ENCODE results near the gene SSBP4.

SSBP4 gene

DNA sequence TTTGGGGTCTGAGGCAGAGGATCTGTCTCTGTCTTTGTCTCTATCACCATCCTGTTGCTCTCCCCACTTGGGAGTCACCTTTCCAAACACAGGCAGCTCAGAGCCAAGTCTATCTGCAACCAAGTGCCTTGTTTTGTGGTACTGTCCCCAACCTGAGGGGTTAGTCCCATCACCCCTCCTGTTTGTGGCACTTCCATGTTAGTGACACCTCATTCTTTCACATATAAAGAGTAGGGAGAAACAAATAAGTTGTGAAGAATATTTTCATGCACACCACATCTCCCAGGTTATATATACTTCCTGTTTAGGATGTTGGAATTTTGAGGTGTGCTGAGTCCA is 29.5 kb upstream of the SSBP4 start:
- no peak overlapping the region for H3K4me3 ChIP-seq (ENCODE audit: low read depth, low read length)
- TF ChIP-seq, protein P1, sequence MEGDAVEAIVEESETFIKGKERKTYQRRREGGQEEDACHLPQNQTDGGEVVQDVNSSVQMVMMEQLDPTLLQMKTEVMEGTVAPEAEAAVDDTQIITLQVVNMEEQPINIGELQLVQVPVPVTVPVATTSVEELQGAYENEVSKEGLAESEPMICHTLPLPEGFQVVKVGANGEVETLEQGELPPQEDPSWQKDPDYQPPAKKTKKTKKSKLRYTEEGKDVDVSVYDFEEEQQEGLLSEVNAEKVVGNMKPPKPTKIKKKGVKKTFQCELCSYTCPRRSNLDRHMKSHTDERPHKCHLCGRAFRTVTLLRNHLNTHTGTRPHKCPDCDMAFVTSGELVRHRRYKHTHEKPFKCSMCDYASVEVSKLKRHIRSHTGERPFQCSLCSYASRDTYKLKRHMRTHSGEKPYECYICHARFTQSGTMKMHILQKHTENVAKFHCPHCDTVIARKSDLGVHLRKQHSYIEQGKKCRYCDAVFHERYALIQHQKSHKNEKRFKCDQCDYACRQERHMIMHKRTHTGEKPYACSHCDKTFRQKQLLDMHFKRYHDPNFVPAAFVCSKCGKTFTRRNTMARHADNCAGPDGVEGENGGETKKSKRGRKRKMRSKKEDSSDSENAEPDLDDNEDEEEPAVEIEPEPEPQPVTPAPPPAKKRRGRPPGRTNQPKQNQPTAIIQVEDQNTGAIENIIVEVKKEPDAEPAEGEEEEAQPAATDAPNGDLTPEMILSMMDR (IDR thresholded peaks at IDR 0.05; ENCODE audit: borderline replicate concordance, insufficient read depth, low read depth, low read length), result no peak

DNA sequence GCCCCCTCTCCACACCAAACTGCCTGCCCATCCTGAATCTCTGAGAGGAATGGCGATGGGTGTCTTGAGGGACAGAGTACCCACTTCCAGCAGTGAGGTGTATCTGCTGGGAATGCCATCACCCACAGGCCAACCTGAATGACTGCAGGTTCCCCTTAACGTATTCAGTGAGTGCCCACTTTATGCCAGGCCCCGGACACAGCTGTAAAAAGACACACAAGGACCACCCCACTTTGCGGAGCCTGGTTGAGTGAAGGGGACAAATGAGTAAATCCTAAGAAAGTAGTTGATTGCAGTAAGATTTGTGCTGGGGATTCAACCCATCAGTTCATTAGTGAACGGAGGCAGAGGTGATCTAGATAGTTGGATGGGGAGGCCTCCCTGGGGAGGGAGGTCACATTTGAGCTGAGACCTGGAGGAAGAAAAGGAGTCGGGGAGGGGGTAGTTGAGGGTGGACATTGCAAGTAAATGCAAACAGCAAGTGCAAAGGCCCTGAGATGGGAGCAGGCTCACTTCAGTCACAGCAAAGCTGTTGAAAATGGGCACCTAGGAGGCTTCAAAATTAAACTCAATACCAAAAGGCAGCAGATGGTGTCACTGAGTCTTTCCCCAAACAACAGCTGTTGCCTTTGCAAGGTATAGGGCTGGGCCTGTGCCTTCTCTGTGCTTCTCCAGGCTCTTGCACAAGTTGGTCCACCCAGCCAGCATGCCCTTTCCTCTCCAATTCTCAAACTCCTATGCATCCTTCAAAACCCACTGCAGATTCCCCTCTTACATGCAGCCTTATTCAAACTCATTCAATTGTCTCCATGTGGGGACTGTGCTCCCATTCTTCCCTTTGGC is 28.9 kb upstream of the SSBP4 start:
- H3K4me3 ChIP-seq (ENCODE audit: low read depth, low read length), result no peak overlapping the region
- TF ChIP-seq, protein P1 (IDR thresholded peaks at IDR 0.05; ENCODE audit: borderline replicate concordance, insufficient read depth, low read depth, low read length), result no peak

DNA sequence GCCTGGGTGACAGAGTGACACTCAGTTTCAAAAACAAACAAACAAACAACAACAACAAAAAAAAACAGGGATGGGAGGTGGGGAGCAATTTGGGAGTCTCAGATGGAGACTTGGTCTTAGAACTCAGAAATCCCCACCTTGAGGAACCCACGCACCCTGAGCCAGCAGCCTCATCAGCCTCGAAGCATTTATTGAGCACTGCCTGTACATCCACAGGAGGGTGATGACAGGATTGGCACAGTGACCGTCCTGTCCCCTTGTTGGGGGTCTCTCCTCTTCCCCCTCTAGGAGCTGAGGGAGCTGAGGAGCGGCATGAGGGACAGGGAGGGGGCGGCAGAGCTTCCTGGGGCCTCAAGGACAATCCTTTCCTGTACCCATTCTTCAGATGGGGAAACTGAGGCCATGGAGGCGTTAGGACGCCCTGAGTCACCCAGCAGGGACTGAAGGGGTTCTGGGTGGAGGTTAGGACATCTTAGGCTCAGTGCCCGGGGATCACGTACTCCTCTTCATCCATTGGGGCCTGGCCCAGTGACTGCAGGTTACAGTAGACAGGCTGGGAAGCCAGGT is 27.6 kb upstream of the SSBP4 start:
- TF ChIP-seq, protein P1 (IDR thresholded peaks at IDR 0.05; ENCODE audit: borderline replicate concordance, insufficient read depth, low read depth, low read length), result no peak
- H3K4me3 ChIP-seq (ENCODE audit: low read depth, low read length), result no peak overlapping the region

DNA sequence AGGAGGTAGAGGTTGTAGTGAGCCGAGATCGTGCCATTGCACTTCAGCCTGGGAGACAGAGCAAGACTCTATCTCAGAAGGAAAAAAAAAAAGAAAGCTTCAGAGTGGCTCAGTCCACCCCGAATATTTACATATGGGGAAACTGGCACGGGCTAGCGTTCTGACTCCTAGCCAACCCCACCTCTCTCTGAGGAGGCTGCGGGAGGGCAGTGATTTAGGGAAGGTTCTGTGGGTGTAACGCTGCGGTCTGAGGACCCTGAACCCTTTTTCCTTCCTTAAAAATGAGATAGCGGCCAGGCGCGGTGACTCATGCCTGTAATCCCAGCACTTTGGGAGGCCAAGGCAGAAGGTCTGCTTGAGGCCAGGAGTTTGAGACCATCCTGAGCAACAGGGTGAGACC is 26.8 kb upstream of the SSBP4 start:
- TF ChIP-seq, protein P1 (IDR thresholded peaks at IDR 0.05; ENCODE audit: borderline replicate concordance, insufficient read depth, low read depth, low read length), result no peak
- H3K4me3 ChIP-seq (ENCODE audit: low read depth, low read length), result no peak overlapping the region

DNA sequence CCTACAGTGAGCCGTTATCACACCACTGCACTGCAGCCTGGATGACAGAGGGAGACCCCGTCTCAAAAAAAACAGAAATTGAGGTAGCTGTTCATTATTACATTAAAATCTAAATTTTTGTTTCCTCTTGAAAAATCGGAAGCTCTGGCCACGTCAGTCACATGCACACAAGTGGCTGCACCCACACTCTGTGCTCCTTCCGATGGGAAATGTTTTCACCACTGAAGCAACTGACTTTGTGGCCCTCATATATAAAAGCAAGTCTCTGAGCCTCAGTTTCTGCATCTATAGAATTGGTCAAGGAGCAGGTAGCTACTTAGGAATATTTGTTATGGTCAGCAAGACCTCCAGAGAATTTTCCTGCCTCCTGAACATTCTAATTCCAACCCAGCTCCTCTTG is 26.3 kb upstream of the SSBP4 start:
- TF ChIP-seq, protein P1 (IDR thresholded peaks at IDR 0.05; ENCODE audit: borderline replicate concordance, insufficient read depth, low read depth, low read length), result no peak
- H3K4me3 ChIP-seq (ENCODE audit: low read depth, low read length), result no peak overlapping the region

DNA sequence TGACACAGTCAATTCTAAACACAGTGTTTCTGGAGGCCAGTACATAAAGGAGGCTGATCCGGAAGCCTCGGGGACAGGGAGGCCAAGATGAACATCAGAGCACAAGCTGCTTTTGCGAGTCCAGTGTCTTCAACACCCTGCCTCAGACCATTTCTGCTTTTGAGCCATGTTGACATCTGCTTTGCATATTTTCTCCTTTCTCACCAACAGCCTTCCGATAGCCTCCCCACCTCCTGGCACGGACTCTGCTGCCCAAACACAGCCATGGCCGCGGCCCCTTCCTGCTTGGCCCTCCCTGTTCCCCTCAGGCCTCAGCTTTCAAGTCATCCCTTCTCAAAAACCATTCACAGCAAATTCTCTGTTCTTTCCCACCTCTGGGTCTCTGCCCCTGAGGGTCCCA is 25.4 kb upstream of the SSBP4 start:
- H3K4me3 ChIP-seq (ENCODE audit: low read depth, low read length), result no peak overlapping the region
- TF ChIP-seq, protein P1 (IDR thresholded peaks at IDR 0.05; ENCODE audit: borderline replicate concordance, insufficient read depth, low read depth, low read length), result no peak
